Measurements from ENCODE around the gene TRIP6.

Gene TRIP6

GRCh38 chr7:100859856-100860255 lies 7.3 kb upstream of the TRIP6 start:
- H3K4me1 ChIP-seq: peaks cover 11% of the 10 kb centered on the region
- H3K9me3 ChIP-seq: no peaks in the 10 kb centered on the region
- peak; percentile 44 for DNase-seq
- no peak overlapping the region for H3K4me3 ChIP-seq (ENCODE audit: low read depth, low read length)
- TF ChIP-seq, protein P1, sequence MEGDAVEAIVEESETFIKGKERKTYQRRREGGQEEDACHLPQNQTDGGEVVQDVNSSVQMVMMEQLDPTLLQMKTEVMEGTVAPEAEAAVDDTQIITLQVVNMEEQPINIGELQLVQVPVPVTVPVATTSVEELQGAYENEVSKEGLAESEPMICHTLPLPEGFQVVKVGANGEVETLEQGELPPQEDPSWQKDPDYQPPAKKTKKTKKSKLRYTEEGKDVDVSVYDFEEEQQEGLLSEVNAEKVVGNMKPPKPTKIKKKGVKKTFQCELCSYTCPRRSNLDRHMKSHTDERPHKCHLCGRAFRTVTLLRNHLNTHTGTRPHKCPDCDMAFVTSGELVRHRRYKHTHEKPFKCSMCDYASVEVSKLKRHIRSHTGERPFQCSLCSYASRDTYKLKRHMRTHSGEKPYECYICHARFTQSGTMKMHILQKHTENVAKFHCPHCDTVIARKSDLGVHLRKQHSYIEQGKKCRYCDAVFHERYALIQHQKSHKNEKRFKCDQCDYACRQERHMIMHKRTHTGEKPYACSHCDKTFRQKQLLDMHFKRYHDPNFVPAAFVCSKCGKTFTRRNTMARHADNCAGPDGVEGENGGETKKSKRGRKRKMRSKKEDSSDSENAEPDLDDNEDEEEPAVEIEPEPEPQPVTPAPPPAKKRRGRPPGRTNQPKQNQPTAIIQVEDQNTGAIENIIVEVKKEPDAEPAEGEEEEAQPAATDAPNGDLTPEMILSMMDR (IDR thresholded peaks at IDR 0.05; ENCODE audit: low read depth, low read length): no peak
- no peaks in the 10 kb centered on the region for H3K27me3 ChIP-seq
- H3K36me3 ChIP-seq: peaks cover 11% of the 10 kb centered on the region

DNA sequence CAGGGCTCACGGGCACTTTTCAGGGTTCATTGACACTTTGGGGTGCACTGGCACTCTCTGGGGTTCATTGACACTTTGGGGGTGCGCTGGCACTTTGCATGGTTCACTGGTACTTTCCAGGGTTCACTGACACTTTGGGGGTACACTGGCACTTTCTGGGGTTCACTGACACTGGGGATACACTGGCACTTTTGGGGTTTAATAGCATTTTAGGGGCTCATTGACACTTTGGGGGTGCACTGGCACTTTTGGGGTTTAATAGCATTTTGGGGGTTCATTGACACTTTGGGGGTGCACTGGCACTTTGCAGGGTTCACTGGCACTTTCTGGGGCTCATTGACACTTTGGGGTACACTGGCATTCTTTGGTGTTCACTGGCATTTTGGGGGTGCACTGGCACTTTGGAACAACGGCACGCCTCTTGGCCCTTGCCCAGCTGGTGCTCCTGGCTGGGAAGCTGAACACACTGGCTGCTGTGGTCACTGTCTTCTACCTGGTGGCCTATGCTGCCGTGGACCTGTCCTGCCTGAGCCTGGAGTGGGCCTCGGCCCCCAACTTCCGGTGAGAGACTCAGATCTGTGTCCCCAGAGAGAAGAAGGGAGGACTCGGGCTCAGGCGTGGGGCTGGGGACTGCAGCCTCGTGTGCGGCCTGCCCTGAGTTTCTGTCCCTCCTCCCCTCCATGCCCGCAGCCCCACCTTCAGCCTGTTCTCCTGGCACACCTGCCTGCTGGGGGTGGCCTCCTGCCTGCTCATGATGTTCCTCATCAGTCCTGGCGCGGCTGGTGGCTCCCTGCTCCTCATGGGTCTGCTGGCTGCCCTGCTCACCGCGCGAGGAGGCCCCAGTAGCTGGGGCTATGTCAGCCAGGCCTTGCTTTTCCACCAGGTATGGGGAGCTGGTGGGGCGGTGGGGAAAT lies 6.2 kb upstream of the TRIP6 start:
- Histone ChIP-seq H3K9me3 (no peaks in the 10 kb centered on the region), H3K27me3 (no peaks in the 10 kb centered on the region), H3K4me3 (ENCODE audit: low read depth, low read length) (no peak overlapping the region), H3K36me3 (peaks cover 11% of the 10 kb centered on the region), H3K4me1 (peaks cover 15% of the 10 kb centered on the region)
- no peak for DNase-seq
- TF ChIP-seq, protein P1 (IDR thresholded peaks at IDR 0.05; ENCODE audit: low read depth, low read length): no peak

GRCh38 chr7:100861616-100861985 lies 5.6 kb upstream of the TRIP6 start:
- peaks cover 11% of the 10 kb centered on the region for H3K36me3 ChIP-seq
- no peaks in the 10 kb centered on the region for H3K27me3 ChIP-seq
- no peak for DNase-seq
- TF ChIP-seq, protein P1 (IDR thresholded peaks at IDR 0.05; ENCODE audit: low read depth, low read length): no peak
- peaks cover 15% of the 10 kb centered on the region for H3K4me1 ChIP-seq
- H3K9me3 ChIP-seq: no peaks in the 10 kb centered on the region
- H3K4me3 ChIP-seq (ENCODE audit: low read depth, low read length): no peak overlapping the region

DNA sequence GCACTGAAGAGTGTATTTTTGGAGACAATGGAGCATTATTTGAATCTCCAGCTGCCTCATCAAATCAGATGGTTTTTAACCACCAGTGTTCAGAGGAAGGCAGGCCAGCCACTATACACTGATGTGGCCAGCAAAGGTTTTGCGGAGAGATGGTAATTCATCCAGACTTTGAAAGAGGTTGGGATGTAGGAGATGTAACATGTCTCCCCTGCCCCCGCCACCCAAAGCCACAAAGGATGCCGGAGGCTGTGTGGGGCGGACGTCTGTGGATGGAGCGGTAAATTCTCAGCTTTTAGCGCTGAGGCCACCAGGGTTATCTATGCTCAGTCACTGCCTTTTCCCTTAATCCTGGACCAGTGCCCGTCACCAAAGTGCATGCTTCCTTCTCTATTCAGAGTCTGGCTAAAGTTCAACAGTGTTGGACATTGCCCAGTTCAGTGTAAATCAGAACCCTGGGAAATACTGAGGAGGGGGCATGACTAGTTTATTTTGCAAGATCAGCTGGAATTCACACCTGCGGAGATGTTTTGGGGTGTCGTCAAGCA lies 3.7 kb upstream of the TRIP6 start:
- H3K27me3 ChIP-seq: no peaks in the 10 kb centered on the region
- H3K4me1 ChIP-seq: peaks cover 15% of the 10 kb centered on the region
- no peak for DNase-seq
- H3K4me3 ChIP-seq (ENCODE audit: low read depth, low read length): no peak overlapping the region
- H3K36me3 ChIP-seq: peaks cover 11% of the 10 kb centered on the region
- H3K9me3 ChIP-seq: no peaks in the 10 kb centered on the region
- TF ChIP-seq, protein P1 (IDR thresholded peaks at IDR 0.05; ENCODE audit: low read depth, low read length): no peak

- no peaks in the 10 kb centered on the region for H3K27me3 ChIP-seq
- DNase-seq: no peak
Observed at GRCh38 chr7:100864263-100864845, 2.8 kb upstream of the TRIP6 start.

More at GRCh38 chr7:100864263-100864845, 2.8 kb upstream of the TRIP6 start:
- peaks cover 15% of the 10 kb centered on the region for H3K4me1 ChIP-seq
- peaks cover 11% of the 10 kb centered on the region for H3K36me3 ChIP-seq
- H3K4me3 ChIP-seq (ENCODE audit: low read depth, low read length): no peak overlapping the region
- H3K9me3 ChIP-seq: no peaks in the 10 kb centered on the region
- TF ChIP-seq, protein P1 (IDR thresholded peaks at IDR 0.05; ENCODE audit: low read depth, low read length): no peak

All from BE2C (cell line).